Inflammatory macrophage treated with lipopolysaccharide for 4 hours (primary cell): ENCODE results near the gene FAM236C.
"Not testable (repeated sequence)": the region's sequence is repeated elsewhere in the genome, so short reads cannot be mapped to it uniquely, and the experiment has no call there.

Experiments
- DNase-seq: peaks from one replicate; pipeline ENCODE4 v3.0.0-alpha.2; 2020

The FAM236C gene

GRCh38 chrX:72912315-72912714, at the start of gene FAM236C:
Gene FAM236C, plus strand, starts transcription at chrX:72912615. Its CDS starts 100 bp downstream, at chrX:72912715.
- not testable (repeated sequence) for DNase-seq

- DNase-seq = not testable (repeated sequence)
Observed at GRCh38 chrX:72882898-72883297, 29.5 kb upstream of the FAM236C start.

- not testable (repeated sequence) for DNase-seq
Observed at GRCh38 chrX:72889740-72890139, 22.7 kb upstream of the FAM236C start.

- DNase-seq = not testable (repeated sequence)
Observed at GRCh38 chrX:72916096-72916495, 3.7 kb downstream of the FAM236C start.

GRCh38 chrX:72932283-72932682, 19.9 kb downstream of the FAM236C start:
- DNase-seq = not testable (repeated sequence)

GRCh38 chrX:72936455-72936854, 24.0 kb downstream of the FAM236C start:
- not testable (repeated sequence) for DNase-seq

GRCh38 chrX:72936882-72937455, 24.6 kb downstream of the FAM236C start:
- DNase-seq = not testable (repeated sequence)

- not testable (repeated sequence) for DNase-seq
Observed at GRCh38 chrX:72937906-72938305, 25.5 kb downstream of the FAM236C start, which contains the start of gene FAM236A. Gene FAM236A, plus strand, starts transcription at chrX:72938206. Its CDS starts 57 bp downstream, at chrX:72938263.

- DNase-seq = not testable (repeated sequence)
Observed at GRCh38 chrX:72942272-72942671, 29.9 kb downstream of the FAM236C start.

GRCh38 chrX:72943035-72943818, 30.8 kb downstream of the FAM236C start:
- DNase-seq = not testable (repeated sequence)

GRCh38 chrX:72943819-72944169, 31.4 kb downstream of the FAM236C start, which contains the start of gene DMRTC1:
Gene DMRTC1, minus strand, starts transcription at chrX:72943837. Its CDS starts 68,143 bp downstream, at chrX:72875694.
- not testable (repeated sequence) for DNase-seq

- DNase-seq = not testable (repeated sequence)
Observed at GRCh38 chrX:72959971-72960370, 47.6 kb downstream of the FAM236C start.
